Urinary bladder (tissue), 4 donors: Measurements from ENCODE around the gene RPL12. TPM values are rescaled to one million over a fixed set of nuclear protein-coding genes. Genes with fewer than 3 reads are reported as not detected.

Experiments
- DNase-seq: peaks from one replicate; pipeline ENCODE4 v3.0.0-alpha.2; 2015; ENCODE audit errors: extremely low spot score
- H3K27ac ChIP-seq: one replicate; pipeline ENCODE4 v1.5.1; 2013; ENCODE audit warnings: low read depth, mild to moderate bottlenecking, moderate library complexity
- H3K36me3 ChIP-seq: one replicate; pipeline ENCODE4 v1.6.1; 2013; ENCODE audit warnings: mild to moderate bottlenecking, moderate library complexity; ENCODE audit not compliant: insufficient read depth
- H3K4me1 ChIP-seq: one replicate; pipeline ENCODE4 v1.6.1; 2013; ENCODE audit warnings: mild to moderate bottlenecking, moderate library complexity; ENCODE audit not compliant: insufficient read depth
- H3K4me3 ChIP-seq: one replicate; pipeline ENCODE4 v1.5.1; 2013; ENCODE audit warnings: low read depth, low read length
- WGBS: extraction: QIAGEN DNeasy Blood & Tissue Kit; methylation state at CpG from one replicate; pipeline ENCODE4 v1.1.7; 2013; 5-methylcytosine and 5-hydroxymethylcytosine counted together
- polyA plus RNA-seq: library from polyadenylated mRNA; stranded (reverse); fragments of 200-250 nt; gene quantifications from one replicate; pipeline ENCODE4 v1.2.3, GENCODE V29; 2013
- total RNA-seq: library from RNA; depleted of rRNA; stranded (reverse); fragments of >200 nt; gene quantifications from one replicate; pipeline ENCODE4 v1.2.3, GENCODE V29; 2014
- donor health status: healthy with polysubstance abuse.
- donor health status: healthy.

RPL12 gene
- 973 TPM for total RNA-seq
- 3,354 TPM for polyA plus RNA-seq

GRCh38 chr9:127450830-127451607 lies at the start of gene RPL12, which contains the start of gene LRSAM1:
Gene RPL12, minus strand, starts transcription at chr9:127451406. Its CDS starts 89 bp downstream, at chr9:127451317.
Gene LRSAM1, plus strand, starts transcription at chr9:127451510. Its CDS starts 3,018 bp downstream, at chr9:127454528.
- Histone ChIP-seq H3K4me3 (peak within 1 kb of the TSS; percentile 54), H3K27ac (peak within 1 kb of the TSS; percentile 85), H3K4me1 (peaks cover 3% of the 10 kb centered on the region), H3K36me3 (no peaks in the 10 kb centered on the region)
- DNase-seq: peak; percentile 93
- WGBS: 2% methylated on average over 71 of the region's 71 CpGs

GRCh38 chr9:127500862-127501261 lies 49.7 kb upstream of the RPL12 start:
- Histone ChIP-seq H3K4me1 (no peaks in the 10 kb centered on the region), H3K27ac (no peak overlapping the region), H3K36me3 (peaks cover 3% of the 10 kb centered on the region), H3K4me3 (no peak overlapping the region)
- WGBS: 81% methylated on average over 9 of the region's 9 CpGs
- no peak for DNase-seq

DNA sequence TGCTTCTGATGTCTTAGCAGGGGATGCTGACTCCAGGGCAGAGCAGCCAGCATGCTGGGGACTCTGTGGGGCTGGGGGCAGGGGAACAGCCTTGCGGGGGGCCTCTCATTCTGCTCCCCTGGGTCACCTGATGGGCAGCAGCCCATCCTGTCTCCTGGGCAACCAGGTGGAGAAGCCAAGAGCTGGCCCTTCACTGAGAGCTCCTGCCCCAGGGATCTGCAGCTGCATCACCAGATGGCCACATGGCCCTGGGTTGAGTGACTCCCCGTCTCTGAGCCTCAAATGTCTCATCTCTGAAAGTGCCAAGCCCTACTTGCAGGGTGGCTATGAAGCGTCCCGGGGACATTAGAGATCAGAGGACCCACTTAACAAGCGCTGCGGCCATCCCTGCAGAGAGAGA lies 49.2 kb upstream of the RPL12 start:
- DNase-seq: no peak
- Histone ChIP-seq H3K36me3 (peaks cover 3% of the 10 kb centered on the region), H3K4me1 (no peaks in the 10 kb centered on the region), H3K4me3 (no peak overlapping the region), H3K27ac (no peak overlapping the region)
- WGBS: 84% methylated on average over 6 of the region's 6 CpGs

DNA sequence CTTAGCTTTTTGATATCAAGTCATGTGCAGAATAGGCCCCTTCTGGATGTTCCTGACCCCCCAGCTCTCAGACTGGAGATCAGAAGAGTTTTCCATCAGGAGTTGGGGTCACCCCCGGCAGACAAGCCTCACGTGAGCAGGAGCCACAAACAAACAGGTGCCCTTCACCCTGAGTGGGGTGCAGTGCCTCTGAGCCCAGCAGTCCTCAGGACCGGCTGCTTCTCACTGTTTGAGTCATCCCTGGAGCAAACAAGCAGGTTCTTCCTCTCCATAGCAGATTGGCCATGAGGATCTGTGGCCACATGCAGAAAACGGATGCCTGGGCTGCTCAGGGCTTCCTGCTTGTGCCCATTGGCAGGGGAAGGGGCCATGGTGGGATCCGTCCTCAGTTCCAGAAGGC lies 47.1 kb upstream of the RPL12 start:
- WGBS: 86% methylated on average over 5 of the region's 5 CpGs
- H3K36me3 ChIP-seq: peaks cover 3% of the 10 kb centered on the region
- DNase-seq: no peak
- no peak overlapping the region for H3K4me3 ChIP-seq
- no peaks in the 10 kb centered on the region for H3K4me1 ChIP-seq
- no peak overlapping the region for H3K27ac ChIP-seq

- H3K4me3 ChIP-seq: no peak overlapping the region
- 92% methylated on average over 13 of the region's 13 CpGs for WGBS
- no peak for DNase-seq
- H3K27ac ChIP-seq: no peak overlapping the region
- no peaks in the 10 kb centered on the region for H3K4me1 ChIP-seq
- peaks cover 2% of the 10 kb centered on the region for H3K36me3 ChIP-seq
These were observed 46.6 kb upstream of the RPL12 start for GRCh38 chr9:127497656-127498290.

DNA sequence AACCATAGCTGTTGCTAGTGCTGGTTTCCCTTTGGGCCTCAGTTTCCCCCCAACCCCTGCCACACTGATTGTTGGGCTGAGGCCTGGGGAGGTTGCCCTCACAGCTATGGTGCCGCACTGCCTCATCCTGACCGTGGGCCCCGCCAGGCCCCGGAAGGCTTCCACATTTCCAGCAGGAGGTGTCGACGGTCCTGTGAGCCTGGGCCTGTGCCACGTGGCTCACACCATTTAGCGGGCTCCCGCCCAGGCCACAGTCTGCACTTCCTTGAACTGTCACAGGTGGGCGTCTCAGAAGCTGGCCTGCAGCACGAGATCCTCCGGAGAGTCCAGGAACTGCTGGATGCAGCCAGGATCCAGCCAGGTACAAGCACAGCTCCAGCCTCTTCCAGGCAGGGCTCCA lies 45.8 kb upstream of the RPL12 start:
- 87% methylated on average over 12 of the region's 12 CpGs for WGBS
- H3K4me3 ChIP-seq: no peak overlapping the region
- H3K36me3 ChIP-seq: no peaks in the 10 kb centered on the region
- no peak overlapping the region for H3K27ac ChIP-seq
- no peaks in the 10 kb centered on the region for H3K4me1 ChIP-seq
- DNase-seq: no peak

- no peak overlapping the region for H3K4me3 ChIP-seq
- H3K27ac ChIP-seq: no peak overlapping the region
- no peak for DNase-seq
- no peaks in the 10 kb centered on the region for H3K4me1 ChIP-seq
- WGBS: 80% methylated on average over 14 of the region's 14 CpGs
- no peaks in the 10 kb centered on the region for H3K36me3 ChIP-seq
These were observed 44.8 kb upstream of the RPL12 start for GRCh38 chr9:127495884-127496555.

- H3K4me3 ChIP-seq: no peak overlapping the region
- DNase-seq: no peak
- no peaks in the 10 kb centered on the region for H3K4me1 ChIP-seq
- H3K36me3 ChIP-seq: no peaks in the 10 kb centered on the region
- WGBS: 80% methylated on average over 9 of the region's 9 CpGs
- no peak overlapping the region for H3K27ac ChIP-seq
These were observed 43.1 kb upstream of the RPL12 start for GRCh38 chr9:127494304-127494702.

- no peaks in the 10 kb centered on the region for H3K36me3 ChIP-seq
- no peak overlapping the region for H3K27ac ChIP-seq
- 85% methylated on average over 22 of the region's 22 CpGs for WGBS
- no peak for DNase-seq
- H3K4me3 ChIP-seq: no peak overlapping the region
- no peaks in the 10 kb centered on the region for H3K4me1 ChIP-seq
These were observed 42.5 kb upstream of the RPL12 start for GRCh38 chr9:127493592-127494303.

GRCh38 chr9:127492616-127493015 lies 41.4 kb upstream of the RPL12 start:
- Histone ChIP-seq H3K27ac (no peak overlapping the region), H3K36me3 (no peaks in the 10 kb centered on the region)
- 85% methylated on average over 14 of the region's 14 CpGs for WGBS

GRCh38 chr9:127491516-127491915 lies 40.3 kb upstream of the RPL12 start:
- Histone ChIP-seq H3K36me3 (no peaks in the 10 kb centered on the region), H3K4me3 (no peak overlapping the region), H3K4me1 (no peaks in the 10 kb centered on the region), H3K27ac (no peak overlapping the region)
- WGBS: 84% methylated on average over 10 of the region's 10 CpGs
- no peak for DNase-seq

More at GRCh38 chr9:127492616-127493015, 41.4 kb upstream of the RPL12 start:
- Histone ChIP-seq H3K4me1 (no peaks in the 10 kb centered on the region), H3K4me3 (no peak overlapping the region)
- DNase-seq: no peak

DNA sequence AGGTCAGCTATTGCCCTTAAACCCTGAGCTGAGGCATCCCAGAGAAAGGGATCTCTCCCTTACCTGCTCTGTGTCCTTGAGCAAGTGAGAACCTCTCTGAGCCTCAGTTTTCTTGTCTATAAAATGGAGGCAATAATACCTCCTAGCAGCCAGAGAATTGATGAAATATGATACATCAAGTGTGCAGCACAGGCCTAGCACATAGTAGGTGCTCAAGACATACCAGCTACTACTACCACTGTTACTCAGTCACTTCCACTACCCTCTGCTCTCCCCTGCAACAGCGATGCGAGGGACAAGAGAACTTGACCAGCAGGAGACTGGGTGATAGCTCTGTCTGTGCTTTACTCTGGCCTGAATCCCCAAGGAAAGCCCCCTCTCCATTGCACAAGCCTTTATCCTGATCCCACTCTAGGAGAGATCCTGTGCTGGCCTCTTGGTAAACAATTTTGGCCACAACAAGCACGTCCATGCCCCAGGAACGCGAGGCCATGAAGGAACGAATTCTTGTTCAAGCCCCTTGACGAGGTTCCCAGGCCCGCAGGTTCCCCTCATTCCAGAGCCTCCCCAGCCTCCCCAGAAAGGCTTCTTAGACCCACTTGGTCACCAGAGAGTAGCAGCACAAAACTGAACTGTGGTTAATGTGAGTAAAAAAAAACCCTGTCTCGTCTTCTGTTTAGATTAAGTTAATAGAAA lies 39.5 kb upstream of the RPL12 start:
- no peak for DNase-seq
- Histone ChIP-seq H3K36me3 (no peaks in the 10 kb centered on the region), H3K27ac (no peak overlapping the region), H3K4me3 (no peak overlapping the region), H3K4me1 (no peaks in the 10 kb centered on the region)
- WGBS: 86% methylated on average over 9 of the region's 9 CpGs
